NCI-H1048 (cell line): ENCODE data around the gene FUT1.
"Not testable (repeated sequence)": the region's sequence is repeated elsewhere in the genome, so short reads cannot be mapped to it uniquely, and the experiment has no call there.

Source experiments
- DNase-seq: peaks from one replicate; lab custom pipeline; 2025; lab: John Stamatoyannopoulos, UW

FUT1 gene

GRCh38 chr19:48752496-48753365, at the start of gene FUT1:
TSS of gene FUT1 (minus strand) at chr19:48752641. CDS start at chr19:48751281, 1,360 bp downstream.
- peak; percentile 79 for DNase-seq

- no peak for DNase-seq
Observed at GRCh38 chr19:48799358-48800300, 47.2 kb upstream of the FUT1 start.

- no peak for DNase-seq
Observed at GRCh38 chr19:48798937-48799336, 46.5 kb upstream of the FUT1 start.

- no peak for DNase-seq
Observed at GRCh38 chr19:48797103-48797502, 44.7 kb upstream of the FUT1 start.

GRCh38 chr19:48796298-48797083, 44.0 kb upstream of the FUT1 start:
- no peak for DNase-seq

GRCh38 chr19:48795685-48796070, 43.2 kb upstream of the FUT1 start:
- no peak for DNase-seq

GRCh38 chr19:48795055-48795684, 42.7 kb upstream of the FUT1 start:
- DNase-seq = peak; percentile 62

GRCh38 chr19:48794291-48794690, 41.9 kb upstream of the FUT1 start:
- no peak for DNase-seq

GRCh38 chr19:48793271-48793670, 40.8 kb upstream of the FUT1 start:
- no peak for DNase-seq

- not testable (repeated sequence) for DNase-seq
Observed at GRCh38 chr19:48787331-48787730, 34.9 kb upstream of the FUT1 start.

- not testable (repeated sequence) for DNase-seq
Observed at GRCh38 chr19:48786422-48786821, 34.0 kb upstream of the FUT1 start.

GRCh38 chr19:48784527-48784926, 32.1 kb upstream of the FUT1 start:
- no peak for DNase-seq

GRCh38 chr19:48780631-48781391, 28.4 kb upstream of the FUT1 start:
- DNase-seq = no peak

- no peak for DNase-seq
Observed at GRCh38 chr19:48779636-48780035, 27.2 kb upstream of the FUT1 start.

- DNase-seq = no peak
Observed at GRCh38 chr19:48777720-48778119, 25.3 kb upstream of the FUT1 start.

- DNase-seq = no peak
Observed at GRCh38 chr19:48777139-48777538, 24.7 kb upstream of the FUT1 start.

GRCh38 chr19:48772503-48772953, 20.1 kb upstream of the FUT1 start:
- no peak for DNase-seq

GRCh38 chr19:48770734-48771472, 18.5 kb upstream of the FUT1 start:
- DNase-seq = no peak

GRCh38 chr19:48770266-48770665, 17.8 kb upstream of the FUT1 start:
- DNase-seq = no peak
